Placental pericyte (primary cell): ENCODE measurements around the gene DYNLRB2. TPM values are rescaled to one million over a fixed set of nuclear protein-coding genes. Genes with fewer than 3 reads are reported as not detected.

ENCODE experiments used
- total RNA-seq: library from RNA; depleted of rRNA; stranded (reverse); fragments of >200 nt; gene quantifications from 2 replicates; pipeline ENCODE4 v1.2.3, GENCODE V29; 2012

Gene DYNLRB2
- total RNA-seq: 0.66 TPM in 1 of 2 replicates, not detected in the other

DNA sequence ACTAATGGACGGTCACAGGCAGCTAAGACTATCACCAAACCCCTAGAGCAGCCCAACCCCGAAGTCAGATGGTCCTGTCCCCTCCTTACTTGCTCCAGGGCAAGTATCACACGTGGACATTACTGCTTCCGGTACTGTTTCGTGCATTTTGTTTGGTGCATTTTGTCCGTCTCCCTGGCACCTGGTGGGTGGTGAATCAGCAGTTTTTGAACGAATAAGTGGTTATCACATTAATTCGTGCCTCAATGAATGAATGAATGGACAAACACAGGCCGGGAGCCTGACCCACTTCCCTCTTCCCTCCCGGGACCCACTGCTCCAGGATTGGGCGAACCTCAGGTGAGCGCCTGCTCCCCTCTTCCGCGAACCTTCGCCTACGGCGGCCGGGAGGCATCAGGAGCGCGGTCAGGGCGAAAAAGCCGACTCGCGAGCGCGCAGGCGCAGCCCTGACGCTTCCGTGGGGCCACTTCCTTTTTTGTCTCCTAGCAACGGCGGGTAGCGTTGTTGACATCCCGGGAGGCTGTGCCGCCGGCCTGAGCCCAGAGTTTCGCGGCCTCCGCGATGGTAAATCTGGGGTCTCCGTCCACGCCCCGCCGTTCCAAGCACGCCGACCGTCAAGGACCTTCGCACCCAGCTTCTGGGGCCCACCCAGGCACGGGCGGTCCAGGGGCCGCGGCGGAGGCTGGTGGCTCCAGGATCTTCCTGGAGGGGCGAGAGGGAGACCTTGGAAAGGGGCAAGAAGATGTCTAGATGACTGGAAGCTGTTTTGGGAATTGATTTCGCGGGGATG is at the start of gene DYNLRB2:
DYNLRB2 (plus strand) TSS at position 478 of the 790 bp plus-strand sequence; CDS start at position 562, 84 bp downstream.

